Glomerular visceral epithelial cell (primary cell): ENCODE results near the gene SPDYE3.
A peak's percentile ranks its signal among the peaks of the same experiment; 100 is the strongest.
"Not testable (repeated sequence)": the region's sequence is repeated elsewhere in the genome, so short reads cannot be mapped to it uniquely, and the experiment has no call there.

Experiments used
- DNase-seq: peaks from one replicate; pipeline ENCODE4 v3.0.0-alpha.2; 2016; ENCODE audit errors: extremely low spot score

SPDYE3 gene

GRCh38 chr7:100288258-100288657 lies 19.2 kb upstream of the SPDYE3 start:
- DNase-seq, result not testable (repeated sequence)

- not testable (repeated sequence) for DNase-seq
Observed at GRCh38 chr7:100292162-100292561, 15.3 kb upstream of the SPDYE3 start.

- DNase-seq, result peak; percentile 37
Observed at GRCh38 chr7:100295269-100295668, 12.2 kb upstream of the SPDYE3 start.

- DNase-seq, result not testable (repeated sequence)
Observed at GRCh38 chr7:100297852-100298631, 9.5 kb upstream of the SPDYE3 start.

- DNase-seq, result not testable (repeated sequence)
Observed at GRCh38 chr7:100298632-100298895, 8.9 kb upstream of the SPDYE3 start.

- DNase-seq, result not testable (repeated sequence)
Observed at GRCh38 chr7:100304526-100304925, 3.0 kb upstream of the SPDYE3 start.

- not testable (repeated sequence) for DNase-seq
Observed at GRCh38 chr7:100318329-100318728, 10.8 kb downstream of the SPDYE3 start.

GRCh38 chr7:100321648-100322047 lies 14.1 kb downstream of the SPDYE3 start:
- DNase-seq, result not testable (repeated sequence)

GRCh38 chr7:100324194-100324593 lies 16.7 kb downstream of the SPDYE3 start:
- not testable (repeated sequence) for DNase-seq

- not testable (repeated sequence) for DNase-seq
Observed at GRCh38 chr7:100325671-100326070, 18.2 kb downstream of the SPDYE3 start.

GRCh38 chr7:100326914-100327313 lies 19.4 kb downstream of the SPDYE3 start:
- DNase-seq, result not testable (repeated sequence)

GRCh38 chr7:100335566-100336466 lies 28.3 kb downstream of the SPDYE3 start:
- peak; percentile 90 for DNase-seq

- DNase-seq, result peak; percentile 80
Observed at GRCh38 chr7:100338083-100338696, 30.7 kb downstream of the SPDYE3 start.

GRCh38 chr7:100341286-100341685 lies 33.8 kb downstream of the SPDYE3 start:
- DNase-seq, result not testable (repeated sequence)

- no peak for DNase-seq
Observed at GRCh38 chr7:100342765-100343164, 35.3 kb downstream of the SPDYE3 start.

GRCh38 chr7:100344124-100344559 lies 36.6 kb downstream of the SPDYE3 start:
- not testable (repeated sequence) for DNase-seq

GRCh38 chr7:100344560-100345287 lies 37.2 kb downstream of the SPDYE3 start:
- DNase-seq, result peak; percentile 64

GRCh38 chr7:100345288-100345672 lies 37.8 kb downstream of the SPDYE3 start:
- peak; percentile 63 for DNase-seq

GRCh38 chr7:100346921-100347320 lies 39.4 kb downstream of the SPDYE3 start:
- DNase-seq, result no peak

GRCh38 chr7:100348805-100349204 lies 41.3 kb downstream of the SPDYE3 start:
- no peak for DNase-seq

GRCh38 chr7:100349757-100350156 lies 42.3 kb downstream of the SPDYE3 start:
- no peak for DNase-seq

- DNase-seq, result no peak
Observed at GRCh38 chr7:100351657-100352058, 44.2 kb downstream of the SPDYE3 start.
